ENCODE results near the gene SREK1IP1.

Gene SREK1IP1

GRCh38 chr5:64678374-64678773 is 90.1 kb downstream of the SREK1IP1 start:
- no peak for DNase-seq

- no peak for DNase-seq
These were observed 96.8 kb downstream of the SREK1IP1 start for GRCh38 chr5:64671678-64672077.

GRCh38 chr5:64670277-64670676 is 98.2 kb downstream of the SREK1IP1 start:
- DNase-seq = no peak

All from femur (tissue), 1 donor.